Stimulated activated CD4-positive, alpha-beta T cell treated with anti-CD3 and anti-CD28 coated beads, Interleukin-4, amount 100 ng/mL, for 4 hours (primary cell): ENCODE measurements around the gene SCART1.
"Not testable (repeated sequence)": the region's sequence is repeated elsewhere in the genome, so short reads cannot be mapped to it uniquely, and the experiment has no call there.

Experiments used
- DNase-seq, 2 experiments: peaks; one replicate each; pipeline ENCODE4 v3.0.0-alpha.2; 2020

Gene SCART1

DNA sequence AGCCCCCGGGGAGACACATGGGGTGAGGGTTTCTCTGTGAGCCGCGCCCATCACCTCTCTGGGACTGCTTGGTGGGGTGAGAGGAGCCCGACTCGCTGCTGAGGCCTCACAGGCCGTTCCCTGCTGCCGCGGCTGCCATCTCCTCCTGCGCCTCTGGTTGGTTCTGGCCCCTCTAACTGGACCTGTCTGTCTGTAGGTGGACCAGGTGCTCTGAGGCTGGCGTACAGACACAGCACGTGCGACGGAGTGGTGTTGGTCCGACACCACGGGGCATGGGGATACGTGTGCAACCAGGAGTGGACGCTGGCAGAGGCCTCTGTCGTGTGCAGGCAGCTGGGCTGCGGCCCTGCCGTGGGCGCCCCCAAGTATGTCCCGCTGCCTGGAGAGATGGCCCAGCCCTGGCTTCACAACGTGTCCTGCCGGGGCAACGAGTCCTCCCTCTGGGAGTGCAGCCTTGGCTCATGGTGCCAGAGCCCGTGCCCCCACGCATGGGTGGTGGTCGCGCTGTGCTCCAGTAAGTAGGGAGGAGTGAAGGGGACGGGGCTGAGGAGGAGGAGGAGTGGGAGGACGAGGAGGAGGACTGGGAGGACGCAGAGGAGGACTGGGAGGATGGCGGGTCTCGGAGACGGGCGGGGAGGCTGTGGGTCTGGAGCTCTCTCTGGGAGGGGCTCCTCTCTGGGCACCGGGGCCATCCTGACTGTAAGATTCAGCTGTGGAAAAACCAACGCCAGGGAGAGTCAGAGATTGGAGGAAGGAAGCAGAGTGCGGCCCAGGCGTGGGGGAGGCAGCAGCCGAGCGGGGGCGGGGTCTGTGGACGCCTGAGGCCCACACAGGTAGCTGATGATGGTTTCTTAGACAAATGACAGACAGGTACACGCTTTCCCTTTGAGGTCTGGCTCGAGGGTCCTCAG is 2.6 kb downstream of the SCART1 start:
- DNase-seq: no peak

DNA sequence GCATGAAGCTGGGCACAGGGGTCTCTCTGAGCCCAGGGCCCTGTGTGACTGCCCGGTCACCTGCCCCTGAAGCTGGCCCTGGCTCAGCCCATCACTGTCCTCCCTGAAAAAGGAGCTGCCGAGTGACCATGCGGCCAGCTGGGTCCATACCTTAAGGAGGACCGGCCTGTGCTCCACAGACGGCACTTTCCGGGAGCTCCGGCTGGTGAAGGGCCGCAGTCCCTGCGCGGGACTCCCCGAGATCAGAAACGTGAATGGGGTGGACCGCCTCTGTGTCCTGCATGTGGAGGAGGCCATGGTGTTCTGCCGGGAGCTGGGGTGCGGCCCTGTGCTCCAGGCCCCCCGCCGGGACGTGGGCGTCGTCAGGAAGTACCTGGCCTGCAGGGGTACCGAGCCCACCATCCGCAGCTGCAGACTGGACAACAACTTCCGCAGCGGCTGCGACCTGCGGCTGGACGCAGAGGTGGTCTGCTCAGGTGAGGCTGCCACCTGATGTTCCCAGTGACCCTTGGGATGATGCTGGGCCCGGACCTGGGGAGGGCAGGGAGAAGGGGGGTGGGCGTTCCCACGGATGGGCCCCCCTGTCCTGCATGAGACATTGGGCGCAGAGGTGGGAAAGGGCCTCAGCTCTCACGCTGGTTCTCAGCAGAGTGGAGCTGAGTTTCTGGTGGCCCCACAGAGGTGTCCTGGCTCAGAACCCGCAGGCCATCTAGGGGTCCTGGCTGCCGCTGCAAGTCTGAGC is 3.5 kb downstream of the SCART1 start:
- no peak for DNase-seq

DNA sequence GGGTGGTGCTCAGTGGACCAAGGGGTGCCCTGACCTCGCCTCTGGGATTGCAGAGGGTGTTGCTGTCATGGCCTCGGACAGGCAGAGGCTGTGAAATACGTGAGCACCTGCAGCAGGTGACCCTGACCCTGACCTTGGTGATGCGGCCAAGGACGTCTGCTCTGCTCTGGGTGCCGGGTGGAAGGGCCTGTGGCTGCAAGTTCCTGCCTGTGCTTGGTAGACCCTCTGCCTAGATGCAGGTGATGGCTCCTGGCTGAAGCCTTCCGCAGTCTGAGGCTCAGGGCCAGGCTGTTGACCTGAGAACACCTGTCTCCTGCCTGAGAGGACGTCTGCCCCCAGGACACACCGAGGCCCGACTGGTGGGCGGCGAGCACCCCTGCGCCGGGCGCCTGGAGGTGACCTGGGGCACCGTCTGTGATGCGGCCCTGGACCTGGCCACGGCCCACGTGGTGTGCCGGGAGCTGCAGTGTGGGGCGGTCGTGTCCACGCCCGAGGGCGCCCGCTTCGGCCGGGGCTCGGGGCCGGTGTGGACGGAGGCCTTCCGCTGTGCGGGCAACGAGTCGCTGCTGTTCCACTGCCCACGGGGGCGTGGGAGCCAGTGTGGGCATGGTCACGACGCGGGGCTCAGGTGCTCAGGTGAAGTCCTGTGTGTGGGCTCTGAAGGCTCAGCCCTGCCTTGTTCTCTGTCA is 4.4 kb downstream of the SCART1 start:
- DNase-seq: no peak

DNA sequence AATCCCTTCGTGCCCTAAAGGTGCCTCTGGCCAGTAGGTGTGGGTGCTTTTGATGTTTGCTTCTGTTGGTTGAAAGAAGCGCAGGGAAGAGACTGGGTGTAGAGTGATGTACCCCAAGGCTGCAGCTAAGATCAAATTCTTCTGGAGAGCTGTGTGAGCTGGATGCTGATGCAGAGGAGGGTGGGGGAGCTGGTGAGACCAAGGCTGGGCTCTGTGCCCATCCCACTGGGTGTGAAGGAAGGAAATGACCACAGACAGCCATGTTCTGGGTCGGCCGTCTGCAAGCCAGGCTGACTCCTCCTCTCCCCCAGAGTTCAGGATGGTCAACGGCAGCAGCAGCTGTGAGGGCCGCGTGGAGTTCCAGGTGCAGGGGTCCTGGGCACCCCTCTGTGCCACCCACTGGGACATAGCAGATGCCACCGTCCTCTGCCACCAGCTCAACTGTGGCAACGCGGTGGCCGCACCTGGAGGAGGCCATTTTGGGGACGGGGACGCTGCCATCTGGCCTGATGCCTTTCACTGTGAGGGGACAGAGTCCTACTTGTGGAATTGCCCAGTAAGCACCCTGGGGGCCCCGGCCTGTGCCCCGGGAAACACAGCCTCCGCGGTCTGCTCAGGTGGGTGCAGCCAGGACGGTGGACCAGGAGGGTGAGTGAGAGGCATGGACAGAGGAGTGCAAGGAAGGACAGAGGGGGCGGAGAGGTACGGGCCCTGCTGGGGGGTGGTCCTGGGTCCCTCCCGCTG is 5.1 kb downstream of the SCART1 start:
- no peak for DNase-seq

DNA sequence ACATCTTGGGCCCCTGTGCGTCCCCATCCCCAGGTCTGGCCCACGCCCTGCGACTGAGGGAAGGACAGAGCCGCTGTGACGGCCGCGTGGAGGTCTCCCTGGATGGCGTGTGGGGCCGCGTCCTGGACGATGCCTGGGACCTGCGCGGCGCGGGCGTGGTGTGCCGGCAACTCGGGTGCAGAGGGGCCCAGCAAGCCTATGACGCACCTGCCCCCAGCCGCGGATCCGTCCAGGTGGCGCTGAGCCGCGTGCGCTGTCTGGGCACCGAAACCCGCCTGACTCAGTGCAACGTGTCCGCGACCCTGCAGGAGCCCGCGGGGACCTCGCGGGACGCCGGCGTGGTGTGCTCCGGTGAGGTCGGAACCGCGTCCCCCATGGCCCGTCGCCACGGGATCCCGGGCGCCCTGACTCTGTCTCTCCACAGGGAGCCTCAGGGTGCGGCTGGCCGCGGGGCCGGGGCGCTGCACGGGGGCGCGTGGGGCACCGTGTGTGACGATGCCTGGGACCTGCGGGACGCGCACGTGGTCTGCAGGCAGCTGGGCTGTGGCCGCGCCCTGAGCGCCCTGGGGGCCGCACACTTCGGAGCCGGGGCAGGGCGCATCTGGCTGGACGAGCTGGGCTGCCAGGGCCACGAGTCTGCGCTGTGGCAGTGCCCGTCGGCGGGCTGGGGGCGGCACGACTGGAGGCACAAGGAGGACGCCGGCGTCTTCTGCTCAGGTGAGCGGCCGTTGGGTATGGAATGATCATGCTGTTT is 5.9 kb downstream of the SCART1 start:
- no peak for DNase-seq

DNA sequence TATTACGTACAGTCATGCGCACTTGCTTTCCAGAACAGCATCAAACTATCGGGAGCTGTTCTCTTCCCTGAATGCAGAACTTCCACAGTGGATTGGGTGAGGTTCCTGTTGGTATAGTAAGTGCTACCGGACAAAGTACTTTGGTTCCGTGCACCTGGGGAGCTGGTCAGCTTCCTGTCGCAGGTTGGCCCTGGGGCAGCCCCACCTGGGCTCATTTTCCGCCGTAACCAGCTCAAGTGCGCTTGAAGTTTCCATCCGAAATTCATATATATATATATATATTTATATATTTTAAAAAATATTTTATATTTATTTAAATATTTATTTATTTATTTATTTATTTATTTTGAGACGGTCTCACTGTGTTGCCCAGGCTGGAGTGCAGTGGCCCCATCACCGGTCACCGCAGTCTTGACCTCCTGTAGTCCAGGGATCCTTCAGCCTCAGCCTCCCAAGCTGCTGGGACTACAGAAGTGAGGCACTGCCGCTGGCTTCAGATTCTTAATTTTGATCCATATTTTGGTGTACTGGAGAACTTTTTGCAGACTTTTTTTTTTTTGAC is 6.5 kb downstream of the SCART1 start:
- DNase-seq: no peak

DNA sequence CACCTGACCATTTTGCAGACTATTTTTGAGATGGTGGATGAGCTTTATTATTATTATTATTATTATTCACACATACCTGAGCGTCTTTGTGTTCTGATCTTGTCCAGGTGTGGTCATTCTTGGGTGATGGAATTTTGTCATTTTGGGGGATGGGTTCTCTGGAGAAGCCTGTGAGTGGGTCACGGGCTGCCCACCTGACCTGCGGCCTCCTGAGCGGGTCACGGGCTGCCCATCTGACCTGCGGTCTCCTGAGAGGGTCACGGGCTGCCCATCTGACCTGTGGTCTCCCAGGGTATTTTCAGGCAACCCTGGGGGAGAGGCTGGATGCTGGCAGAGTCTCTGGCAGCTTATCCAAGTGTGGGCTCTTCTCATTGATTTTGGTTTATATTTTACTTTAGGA is 7.3 kb downstream of the SCART1 start:
- no peak for DNase-seq

DNA sequence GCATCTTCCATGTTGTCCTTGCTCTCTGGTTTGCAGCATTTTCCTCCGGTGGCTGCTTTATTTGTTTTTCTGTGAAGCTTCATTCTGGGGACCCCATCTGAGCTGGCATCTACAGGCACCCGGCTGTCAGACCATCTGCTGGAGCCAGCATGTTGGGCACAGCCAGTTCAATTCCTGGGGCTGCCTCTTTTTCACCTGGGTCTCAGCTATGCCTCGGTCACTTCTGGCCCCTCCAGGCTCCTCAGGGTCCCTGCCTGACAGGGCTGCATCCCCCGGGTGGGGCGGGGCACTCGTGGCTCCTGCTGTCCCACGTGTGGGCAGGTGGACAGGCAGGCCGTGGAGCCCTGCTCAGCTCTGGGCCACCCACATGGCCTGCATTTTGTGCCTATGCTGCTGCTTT is 8.1 kb downstream of the SCART1 start:
- no peak for DNase-seq

DNA sequence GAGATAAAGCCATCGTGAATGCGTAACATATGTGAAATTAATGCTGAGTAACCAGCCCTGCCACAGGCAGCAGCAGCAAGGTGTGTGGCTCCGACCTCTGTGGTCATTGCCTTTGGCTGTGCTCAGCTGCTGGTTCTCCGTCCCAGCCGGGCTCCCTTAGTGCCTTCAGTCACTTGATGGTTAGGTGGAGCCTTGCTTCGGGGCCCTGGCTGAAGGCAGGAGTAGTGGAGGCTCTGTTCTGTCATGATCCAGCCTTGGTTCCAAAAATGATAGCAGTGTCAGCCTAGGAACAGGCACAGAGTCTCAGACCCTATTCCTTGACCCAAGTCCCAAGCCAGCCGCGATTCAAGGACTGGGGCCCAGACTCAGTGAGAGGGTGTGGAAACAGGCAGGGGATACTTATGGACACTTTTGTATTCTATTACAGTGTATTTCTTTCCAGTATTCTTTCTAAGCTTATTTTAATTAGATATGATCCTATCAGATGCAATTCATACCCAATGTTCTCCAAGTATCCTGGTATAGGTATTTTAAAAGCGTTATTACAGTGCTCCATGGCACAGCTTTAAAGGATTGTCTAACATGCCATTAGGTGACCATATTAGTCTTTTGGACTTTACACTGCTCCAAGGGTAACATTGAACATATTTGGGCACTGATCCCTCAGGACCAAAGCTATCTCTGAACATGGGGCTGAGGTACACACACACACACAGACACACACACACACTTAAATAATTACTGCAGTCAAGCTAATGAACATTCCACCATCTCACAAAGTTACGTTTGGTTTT is 9.0 kb downstream of the SCART1 start:
- DNase-seq: no peak

DNA sequence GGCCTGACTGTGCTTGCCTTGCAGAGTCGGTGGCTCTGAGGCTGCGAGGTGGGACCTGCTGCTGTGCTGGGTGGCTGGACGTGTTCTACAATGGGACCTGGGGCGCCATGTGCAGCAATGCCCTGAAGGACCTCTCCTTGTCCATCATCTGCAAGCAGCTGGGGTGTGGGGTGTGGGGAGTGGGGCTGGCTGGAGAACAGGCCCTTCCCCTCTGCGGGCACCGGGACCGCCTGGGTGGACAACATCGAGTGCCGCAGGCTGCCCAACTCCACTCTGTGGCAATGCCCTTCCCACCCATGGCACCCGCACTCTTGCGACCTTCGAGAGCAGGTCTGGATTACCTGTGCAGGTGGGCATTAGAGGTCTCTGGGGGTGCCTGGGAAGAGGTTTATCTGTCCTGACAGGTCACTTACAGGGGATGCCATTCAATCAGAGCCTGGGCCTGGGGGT is 10.9 kb downstream of the SCART1 start:
- no peak for DNase-seq

DNA sequence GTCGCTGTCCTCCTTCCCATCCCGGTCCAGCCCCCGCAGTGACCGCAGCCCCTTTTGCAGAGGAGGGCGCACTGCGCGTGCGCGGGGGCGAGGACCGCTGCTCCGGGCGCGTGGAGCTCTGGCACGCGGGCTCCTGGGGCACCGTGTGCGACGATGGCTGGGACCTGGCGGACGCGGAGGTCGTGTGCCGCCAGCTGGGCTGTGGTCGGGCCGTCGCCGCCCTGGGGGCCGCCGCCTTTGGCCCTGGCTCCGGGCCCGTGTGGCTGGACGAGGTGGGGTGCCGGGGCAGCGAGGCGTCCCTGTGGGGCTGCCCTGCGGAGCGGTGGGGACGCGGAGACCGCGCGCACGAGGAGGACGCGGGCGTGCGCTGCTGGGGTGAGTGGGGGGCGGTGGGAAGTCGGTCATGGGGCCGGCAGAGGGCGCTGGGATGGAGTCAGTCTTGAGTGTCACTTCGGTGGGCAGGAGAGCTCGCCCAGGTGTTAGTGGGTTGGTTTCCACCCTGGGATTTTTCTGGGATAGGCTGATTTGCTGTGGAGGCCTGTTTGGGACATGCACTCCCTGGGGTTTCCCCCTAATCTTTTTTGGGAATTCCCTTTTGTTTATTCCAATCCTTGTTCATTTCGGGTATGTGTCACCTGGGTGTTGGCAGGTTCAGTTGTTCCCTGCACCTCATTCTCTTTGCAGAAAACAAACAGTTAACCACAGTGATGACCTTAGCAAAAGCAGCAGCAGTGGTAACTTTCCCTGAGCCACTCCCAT is 11.6 kb downstream of the SCART1 start:
- no peak for DNase-seq

DNA sequence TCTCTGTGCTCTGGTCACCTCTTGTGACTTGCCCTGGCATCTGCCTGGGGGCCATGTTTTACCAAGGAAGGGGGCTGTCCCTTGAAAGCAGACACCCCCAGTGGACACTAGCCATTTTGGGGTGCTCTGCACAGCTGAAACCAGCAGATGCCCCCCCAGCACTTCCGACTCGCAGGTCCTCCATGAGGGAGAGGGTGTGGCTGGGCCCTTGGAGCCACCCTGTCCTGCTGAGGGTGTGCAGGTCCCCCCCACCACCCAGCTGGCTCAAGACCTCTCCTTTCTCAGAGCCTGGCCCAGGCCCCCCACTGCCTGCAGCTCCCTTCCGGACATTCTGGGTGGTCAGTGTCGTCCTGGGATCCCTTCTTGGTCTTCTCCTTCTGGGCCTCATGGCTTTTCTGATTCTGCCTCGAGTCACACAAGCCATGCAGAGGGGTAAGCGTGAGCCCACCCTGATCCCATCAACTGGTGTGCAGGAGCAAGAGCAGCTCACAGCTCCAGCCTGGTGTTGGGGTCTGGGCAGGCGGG is 12.3 kb downstream of the SCART1 start:
- DNase-seq: no peak

DNA sequence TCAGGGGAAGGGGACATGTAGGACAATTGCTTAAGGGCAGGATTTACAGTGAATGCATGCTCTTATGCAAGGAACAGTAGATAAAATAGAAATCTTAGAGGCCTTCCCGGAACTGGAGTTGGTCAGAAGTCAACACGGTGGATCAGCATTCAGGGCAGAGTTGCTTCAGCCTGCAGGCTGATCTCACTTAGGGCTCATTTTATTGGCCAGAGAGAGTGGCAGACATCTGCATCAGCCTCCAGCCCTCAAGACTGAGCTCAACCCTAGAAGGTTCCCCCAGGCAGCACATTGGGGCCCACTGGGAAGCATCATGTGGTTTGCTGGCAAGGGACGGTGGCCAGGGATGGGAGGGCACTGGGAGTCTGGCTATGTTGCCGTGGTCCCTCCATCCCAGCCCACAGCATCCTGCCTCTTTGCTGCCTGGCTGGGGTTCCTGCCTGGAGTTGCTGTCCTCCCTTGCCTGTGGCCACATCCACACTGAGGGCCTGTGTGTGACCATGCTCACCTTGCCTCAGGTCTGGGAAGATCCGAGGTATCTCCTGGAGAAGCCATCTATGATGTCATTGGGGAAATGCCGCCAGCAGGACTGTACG is 13.0 kb downstream of the SCART1 start:
- no peak for DNase-seq

DNA sequence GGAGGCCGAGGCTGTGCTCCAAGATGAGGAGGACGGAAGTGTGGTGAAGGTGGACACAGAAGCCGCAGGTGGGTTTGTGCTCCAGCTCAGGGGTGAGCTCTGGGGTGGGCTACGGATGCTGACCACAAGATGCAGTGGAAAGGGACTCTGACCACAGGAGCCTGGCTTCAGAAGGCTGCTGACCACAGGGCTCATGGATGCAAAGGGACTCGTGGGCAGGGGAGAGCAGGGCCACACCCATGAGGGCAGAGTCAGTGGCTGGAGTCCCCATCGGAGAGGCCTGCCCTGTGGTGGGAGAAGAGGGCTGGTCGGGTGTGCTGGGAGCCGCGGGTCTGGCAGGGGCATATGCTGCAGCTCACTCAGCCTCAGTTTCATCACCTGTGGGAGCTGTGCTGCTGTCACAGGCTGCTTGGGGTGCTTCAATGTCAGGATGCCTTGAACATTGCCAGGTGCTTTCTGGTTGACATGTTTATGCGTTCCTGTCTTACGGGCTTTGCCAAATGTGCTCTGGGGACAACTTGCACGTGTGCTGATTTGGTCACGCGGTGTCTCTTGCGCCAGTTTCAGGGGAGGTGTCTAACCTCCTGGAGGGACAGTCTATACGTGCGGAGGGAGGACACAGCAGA is 13.7 kb downstream of the SCART1 start:
- no peak for DNase-seq

DNA sequence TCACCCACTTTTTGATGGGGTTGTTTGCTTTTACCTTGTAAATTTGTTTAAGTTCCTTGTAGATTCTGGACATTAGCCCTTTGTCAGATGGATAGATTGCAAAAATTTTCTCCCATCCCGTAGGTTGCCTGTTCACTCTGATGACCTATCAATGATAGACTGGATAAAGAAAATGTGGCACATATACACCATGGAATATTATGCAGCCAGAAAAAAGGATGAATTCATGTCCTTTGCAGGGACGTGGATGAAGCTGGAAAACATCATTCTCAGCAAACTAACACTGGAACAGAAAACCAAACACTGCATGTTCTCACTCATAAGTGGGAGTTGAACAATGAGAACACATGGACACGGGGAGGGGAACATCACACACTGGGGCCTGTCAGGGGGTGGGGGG is 15.5 kb downstream of the SCART1 start:
- not testable (repeated sequence) for DNase-seq

DNA sequence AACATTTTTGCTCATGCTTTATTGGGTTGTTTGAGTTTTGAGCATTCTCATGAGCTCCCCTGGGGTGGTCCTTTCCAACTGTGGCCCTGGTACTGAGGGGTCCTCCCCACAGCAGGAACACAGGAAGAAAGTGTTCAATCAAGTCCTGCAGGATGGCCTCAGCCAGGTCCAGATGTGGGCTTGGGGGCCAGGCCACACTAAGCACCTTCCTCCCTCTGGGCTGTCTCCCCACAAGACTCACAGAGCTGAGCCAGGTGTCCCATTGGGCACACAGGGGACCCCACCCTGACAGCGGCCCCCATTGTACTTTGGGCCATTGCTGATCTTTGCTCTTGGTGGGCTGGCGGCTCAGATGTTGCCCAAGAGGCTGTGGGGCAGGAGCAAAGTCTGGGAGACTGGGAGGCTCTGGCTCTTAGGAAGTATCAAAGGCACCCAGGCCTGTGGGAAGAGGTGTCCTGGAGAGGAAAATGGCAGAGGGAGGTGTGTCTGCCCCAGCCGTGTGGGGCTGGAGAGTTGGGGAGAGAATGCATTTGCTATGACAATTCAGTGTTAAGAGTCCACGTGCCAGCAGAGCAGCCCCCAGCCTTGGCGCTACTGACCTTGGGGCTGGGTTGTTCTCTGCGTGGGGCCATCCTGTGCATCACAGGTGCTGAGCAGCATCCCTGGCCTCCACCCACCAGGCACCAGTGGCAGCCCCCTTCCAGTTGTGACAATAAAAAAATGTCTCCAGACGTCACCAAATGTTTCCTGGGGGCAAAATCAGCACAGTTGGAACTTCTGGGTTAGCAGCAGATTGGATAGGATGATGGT is 17.8 kb downstream of the SCART1 start:
- no peak for DNase-seq

DNA sequence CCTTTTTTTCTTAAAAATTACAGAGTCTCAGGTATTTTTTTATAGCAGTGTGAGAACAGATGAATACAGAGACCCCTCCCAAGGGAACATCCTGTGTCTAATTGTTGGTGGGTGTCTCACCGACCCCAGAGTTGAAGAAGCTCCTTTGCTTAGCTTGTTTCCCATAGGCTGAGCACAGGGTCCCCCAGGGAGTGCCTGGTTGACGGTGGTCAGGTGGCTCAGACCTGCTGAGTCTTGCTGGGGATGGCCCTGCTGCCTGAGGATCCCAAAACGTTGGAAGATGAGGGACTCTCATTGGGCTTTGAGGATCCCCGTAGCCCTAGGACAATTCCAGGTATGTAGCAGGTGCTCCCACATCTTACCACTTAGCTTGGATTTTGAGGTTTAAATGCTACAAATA is 19.5 kb downstream of the SCART1 start:
- no peak for DNase-seq

DNA sequence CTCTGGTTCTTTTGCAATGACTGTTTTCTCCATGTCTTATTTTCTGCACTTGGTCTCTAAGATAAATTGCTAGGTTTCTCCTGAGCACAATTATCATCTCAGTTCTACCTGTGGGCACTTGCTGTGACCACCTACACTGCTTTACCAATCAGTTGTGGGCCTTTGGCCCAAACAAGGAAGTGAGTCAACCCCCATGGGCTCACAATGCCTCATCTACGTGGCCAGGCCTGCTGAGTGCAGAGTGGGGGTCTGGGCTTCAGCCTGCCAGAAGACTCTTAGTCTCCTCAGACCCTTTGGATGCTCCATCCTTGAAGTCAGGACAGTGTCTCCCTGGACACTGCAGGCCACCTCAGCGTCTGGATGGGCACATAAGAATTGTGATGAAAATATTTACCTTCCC is 20.3 kb downstream of the SCART1 start:
- DNase-seq: no peak
